A549 (cell line): Measurements from ENCODE around the gene PRSS57.

Experiments used
- CHD4 ChIP-seq: fragments of 200-600 bp; sonication (generic); IDR thresholded peaks from 2 replicates; pipeline ENCODE4 v1.6.1; 2016; ENCODE audit warnings: antibody characterized with exemption, mild to moderate bottlenecking, borderline replicate concordance
- CTCF ChIP-seq: fragments of >200 bp; sonication (Bioruptor Twin); formaldehyde crosslinking; IDR thresholded peaks from 3 replicates; pipeline ENCODE4 v1.5.1; 2016
- HMGXB4 ChIP-seq: fragments of 250-450 bp; sonication (Bioruptor Pico); IDR thresholded peaks from 2 replicates; pipeline ENCODE4 v1.5.0; 2021; ENCODE audit warnings: mild to moderate bottlenecking, moderate library complexity, borderline replicate concordance
- MAX ChIP-seq: IDR thresholded peaks from 2 replicates; pipeline ENCODE4 v1.6.1; 2012
- REST ChIP-seq: fragments of 200-600 bp; sonication (generic); IDR thresholded peaks from 2 replicates; pipeline ENCODE4 v1.6.1; 2016; ENCODE audit warnings: antibody characterized with exemption, mild to moderate bottlenecking, moderate library complexity
- SREBF2 ChIP-seq: fragments of 450-650 bp; IDR thresholded peaks from 2 replicates; pipeline ENCODE4 v1.6.1; 2014; ENCODE audit warnings: mild to moderate bottlenecking, moderate library complexity

- TF ChIP-seq REST (no peak), MAX (peak; percentile 31; the same call in 1 of the 2 replicates), CHD4 (no peak), CTCF (no peak), HMGXB4 (CRISPR knock-in tag) (no peak), SREBF2 (no peak)
These were observed 32.9 kb downstream of the PRSS57 start for GRCh38 chr19:662207-662961.
